MM.1S (cell line): ENCODE results near the gene LHX4.

ENCODE experiments used
- DNase-seq: peaks from one replicate; pipeline ENCODE4 v3.0.0-alpha.2; 2015
- H2AFZ ChIP-seq: fragments of 300-600 bp; sonication (generic); 2 replicates; pipeline ENCODE4 v1.6.0; 2016; ENCODE audit warnings: antibody characterized with exemption, low read length
- H3F3A ChIP-seq: fragments of 300-600 bp; sonication (generic); 2 replicates; pipeline ENCODE4 v1.6.1; 2016; ENCODE audit warnings: mild to moderate bottlenecking, antibody characterized with exemption, low read length, moderate library complexity, mixed read lengths; ENCODE audit not compliant: insufficient read depth
- H3K27ac ChIP-seq: fragments of 300-600 bp; sonication (generic); 2 replicates; pipeline ENCODE4 v1.5.1; 2016; ENCODE audit warnings: mild to moderate bottlenecking, low read length
- H3K27me3 ChIP-seq: fragments of 300-600 bp; sonication (generic); replicated peaks from 2 replicates; pipeline ENCODE4 v1.6.0; 2016; ENCODE audit warnings: low read length; ENCODE audit not compliant: insufficient read depth
- H3K36me3 ChIP-seq: fragments of 300-600 bp; sonication (generic); replicated peaks from 2 replicates; pipeline ENCODE4 v1.6.1; 2016; ENCODE audit warnings: mild to moderate bottlenecking, low read length, mixed read lengths; ENCODE audit not compliant: insufficient read depth
- H3K4me1 ChIP-seq: fragments of 300-600 bp; sonication (generic); 2 replicates; pipeline ENCODE4 v1.6.1; 2016; ENCODE audit warnings: low read length, mixed read lengths
- H3K4me2 ChIP-seq: fragments of 300-600 bp; sonication (generic); 2 replicates; pipeline ENCODE4 v1.6.0; 2016; ENCODE audit warnings: low read depth, low read length
- H3K4me3 ChIP-seq: fragments of 300-600 bp; sonication (generic); 2 replicates; pipeline ENCODE4 v1.5.1; 2016; ENCODE audit warnings: low read length, mixed read lengths
- H3K79me2 ChIP-seq: fragments of 300-600 bp; sonication (generic); 2 replicates; pipeline ENCODE4 v1.6.1; 2016; ENCODE audit warnings: mixed run types, low read length, mixed read lengths
- H3K9ac ChIP-seq: fragments of 300-600 bp; sonication (generic); 2 replicates; pipeline ENCODE4 v1.6.1; 2016; ENCODE audit warnings: low read length, mixed read lengths
- H3K9me2 ChIP-seq: fragments of 300-600 bp; sonication (generic); replicated peaks from 2 replicates; pipeline ENCODE4 v1.6.1; 2016; ENCODE audit warnings: mild to moderate bottlenecking, low read length, mixed read lengths; ENCODE audit not compliant: insufficient read depth
- H3K9me3 ChIP-seq: fragments of 300-600 bp; sonication (generic); replicated peaks from 2 replicates; pipeline ENCODE4 v1.6.1; 2016; ENCODE audit warnings: mild to moderate bottlenecking, low read length, mixed read lengths; ENCODE audit not compliant: insufficient read depth
- H4K20me1 ChIP-seq: fragments of 300-600 bp; sonication (generic); 2 replicates; pipeline ENCODE4 v1.6.1; 2016; ENCODE audit warnings: mild to moderate bottlenecking, low read length, moderate library complexity, mixed read lengths; ENCODE audit not compliant: insufficient read depth
- EZH2 ChIP-seq: fragments of 300-600 bp; sonication (generic); optimal IDR thresholded peaks from 2 replicates; pipeline ENCODE3; 2017; ENCODE audit warnings: low read depth, mild to moderate bottlenecking, antibody characterized with exemption, low read length, mixed read lengths
- EZH2phosphoT487 ChIP-seq: fragments of 300-600 bp; sonication (generic); IDR thresholded peaks from 2 replicates; pipeline ENCODE4 v1.6.1; 2018; ENCODE audit warnings: antibody characterized with exemption, low read length
- TF ChIP-seq, protein P1 (sequence below): fragments of 300-600 bp; sonication (generic); IDR thresholded peaks from 2 replicates; pipeline ENCODE4 v1.5.1; 2016; ENCODE audit warnings: antibody characterized with exemption, low read length, mixed read lengths

The LHX4 gene

DNA sequence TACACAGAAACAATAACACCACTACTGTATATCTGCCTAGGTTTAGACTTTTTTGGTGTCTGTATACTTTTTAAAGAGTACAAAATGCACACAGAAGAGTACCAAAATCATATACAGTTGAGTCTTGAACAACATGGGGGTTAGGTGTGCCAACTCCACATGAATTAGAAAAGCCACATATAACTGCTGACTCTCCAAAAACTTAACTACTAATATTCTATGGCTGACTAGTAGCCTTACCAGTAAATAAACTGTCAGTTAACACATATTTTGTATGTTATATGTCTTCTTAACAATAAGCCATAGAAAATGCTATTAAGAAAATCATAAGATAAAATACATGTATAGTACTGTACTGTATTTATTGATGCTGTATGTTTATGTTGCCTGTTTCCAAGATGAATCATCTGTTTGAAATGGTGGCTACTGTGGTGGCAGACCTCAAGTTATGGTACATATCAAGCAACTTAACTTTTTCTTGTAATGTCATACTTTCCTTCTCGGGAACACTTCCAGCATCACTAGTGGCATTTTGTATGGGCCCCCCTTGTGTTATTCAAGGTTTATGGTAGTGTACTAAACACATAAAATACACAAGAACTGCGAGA is 71.2 kb downstream of the LHX4 start:
- Histone ChIP-seq H4K20me1 (no peaks in the 10 kb centered on the region), H3K36me3 (no peaks in the 10 kb centered on the region), H3K9me2 (no peaks in the 10 kb centered on the region), H3F3A (no peaks in the 10 kb centered on the region), H2AFZ (no peak overlapping the region), H3K4me2 (no peak overlapping the region), H3K4me1 (no peaks in the 10 kb centered on the region), H3K4me3 (no peak overlapping the region), H3K27me3 (no peaks in the 10 kb centered on the region), H3K9me3 (no peaks in the 10 kb centered on the region), H3K9ac (no peak overlapping the region), H3K27ac (no peak overlapping the region), H3K79me2 (no peaks in the 10 kb centered on the region)
- DNase-seq, result no peak
- TF ChIP-seq EZH2, result no peak
- TF ChIP-seq, protein P1, sequence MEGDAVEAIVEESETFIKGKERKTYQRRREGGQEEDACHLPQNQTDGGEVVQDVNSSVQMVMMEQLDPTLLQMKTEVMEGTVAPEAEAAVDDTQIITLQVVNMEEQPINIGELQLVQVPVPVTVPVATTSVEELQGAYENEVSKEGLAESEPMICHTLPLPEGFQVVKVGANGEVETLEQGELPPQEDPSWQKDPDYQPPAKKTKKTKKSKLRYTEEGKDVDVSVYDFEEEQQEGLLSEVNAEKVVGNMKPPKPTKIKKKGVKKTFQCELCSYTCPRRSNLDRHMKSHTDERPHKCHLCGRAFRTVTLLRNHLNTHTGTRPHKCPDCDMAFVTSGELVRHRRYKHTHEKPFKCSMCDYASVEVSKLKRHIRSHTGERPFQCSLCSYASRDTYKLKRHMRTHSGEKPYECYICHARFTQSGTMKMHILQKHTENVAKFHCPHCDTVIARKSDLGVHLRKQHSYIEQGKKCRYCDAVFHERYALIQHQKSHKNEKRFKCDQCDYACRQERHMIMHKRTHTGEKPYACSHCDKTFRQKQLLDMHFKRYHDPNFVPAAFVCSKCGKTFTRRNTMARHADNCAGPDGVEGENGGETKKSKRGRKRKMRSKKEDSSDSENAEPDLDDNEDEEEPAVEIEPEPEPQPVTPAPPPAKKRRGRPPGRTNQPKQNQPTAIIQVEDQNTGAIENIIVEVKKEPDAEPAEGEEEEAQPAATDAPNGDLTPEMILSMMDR, result no peak
- no peak for TF ChIP-seq EZH2phosphoT487

DNA sequence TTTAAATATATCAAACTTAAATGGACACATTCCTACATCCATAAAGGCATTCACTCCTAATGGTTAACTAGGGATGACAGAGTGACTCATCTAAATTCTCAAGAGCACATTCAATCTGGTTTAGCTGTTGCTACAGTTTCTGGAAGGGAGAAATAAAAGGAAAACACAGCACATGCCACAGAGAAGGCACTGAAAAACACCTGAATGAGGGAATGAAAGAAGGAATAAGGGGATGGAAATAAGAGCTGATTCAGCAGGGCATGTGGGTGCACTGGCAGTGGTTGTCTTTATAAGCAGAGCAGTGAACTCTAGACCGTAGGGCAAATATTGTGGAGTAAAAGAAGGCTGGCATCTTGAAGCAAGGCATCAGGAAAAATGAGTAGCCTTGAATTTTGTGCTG is 79.3 kb downstream of the LHX4 start:
- no peak for TF ChIP-seq EZH2phosphoT487
- TF ChIP-seq, protein P1, result no peak
- no peak for TF ChIP-seq EZH2
- Histone ChIP-seq H3K4me3 (no peak overlapping the region), H3K27me3 (no peaks in the 10 kb centered on the region), H3K27ac (no peak overlapping the region), H2AFZ (no peak overlapping the region), H3K79me2 (no peaks in the 10 kb centered on the region), H3K4me1 (no peaks in the 10 kb centered on the region), H3K9ac (no peak overlapping the region), H4K20me1 (no peaks in the 10 kb centered on the region), H3K4me2 (no peak overlapping the region), H3F3A (no peaks in the 10 kb centered on the region), H3K9me2 (no peaks in the 10 kb centered on the region), H3K36me3 (no peaks in the 10 kb centered on the region), H3K9me3 (no peaks in the 10 kb centered on the region)
- DNase-seq, result no peak

DNA sequence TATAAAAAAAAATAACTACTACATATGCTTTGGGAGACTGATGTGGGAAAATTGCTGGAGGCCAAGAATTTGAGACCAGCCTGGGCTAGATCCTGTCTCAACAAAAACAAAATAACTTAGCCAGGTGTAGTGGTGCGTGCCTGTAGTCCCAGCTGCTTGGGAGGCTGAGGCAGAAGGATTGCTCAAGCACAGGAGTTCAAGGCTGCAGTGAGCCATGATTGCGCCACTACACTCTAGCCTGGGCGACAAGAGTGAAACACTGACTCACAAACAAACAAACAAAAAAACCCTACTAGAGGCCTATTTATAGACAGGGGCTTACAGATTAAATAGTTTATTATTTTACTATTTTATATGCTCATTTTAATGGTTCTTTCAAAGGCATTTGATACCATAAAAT is 80.0 kb downstream of the LHX4 start:
- no peak for DNase-seq
- H3K4me2 ChIP-seq, result no peak overlapping the region

More for the DNA sequence above, 80.0 kb downstream of the LHX4 start:
- Histone ChIP-seq H4K20me1 (no peaks in the 10 kb centered on the region), H3K79me2 (no peaks in the 10 kb centered on the region), H3K27ac (no peak overlapping the region), H3K9ac (no peak overlapping the region), H2AFZ (no peak overlapping the region), H3K4me1 (no peaks in the 10 kb centered on the region), H3K9me2 (no peaks in the 10 kb centered on the region), H3K9me3 (no peaks in the 10 kb centered on the region), H3F3A (no peaks in the 10 kb centered on the region), H3K4me3 (no peak overlapping the region), H3K27me3 (no peaks in the 10 kb centered on the region), H3K36me3 (no peaks in the 10 kb centered on the region)
- TF ChIP-seq EZH2phosphoT487, result no peak
- TF ChIP-seq, protein P1, result no peak
- TF ChIP-seq EZH2, result no peak
